ENCODE data around the gene RALB. TPM values are rescaled to one million over a fixed set of nuclear protein-coding genes. Genes with fewer than 3 reads are reported as not detected.

The RALB gene
- polyA plus RNA-seq (2013, experiment 1 of 2): 50.6 TPM
- 51.3 TPM for polyA plus RNA-seq (2013, experiment 2 of 2)

DNA sequence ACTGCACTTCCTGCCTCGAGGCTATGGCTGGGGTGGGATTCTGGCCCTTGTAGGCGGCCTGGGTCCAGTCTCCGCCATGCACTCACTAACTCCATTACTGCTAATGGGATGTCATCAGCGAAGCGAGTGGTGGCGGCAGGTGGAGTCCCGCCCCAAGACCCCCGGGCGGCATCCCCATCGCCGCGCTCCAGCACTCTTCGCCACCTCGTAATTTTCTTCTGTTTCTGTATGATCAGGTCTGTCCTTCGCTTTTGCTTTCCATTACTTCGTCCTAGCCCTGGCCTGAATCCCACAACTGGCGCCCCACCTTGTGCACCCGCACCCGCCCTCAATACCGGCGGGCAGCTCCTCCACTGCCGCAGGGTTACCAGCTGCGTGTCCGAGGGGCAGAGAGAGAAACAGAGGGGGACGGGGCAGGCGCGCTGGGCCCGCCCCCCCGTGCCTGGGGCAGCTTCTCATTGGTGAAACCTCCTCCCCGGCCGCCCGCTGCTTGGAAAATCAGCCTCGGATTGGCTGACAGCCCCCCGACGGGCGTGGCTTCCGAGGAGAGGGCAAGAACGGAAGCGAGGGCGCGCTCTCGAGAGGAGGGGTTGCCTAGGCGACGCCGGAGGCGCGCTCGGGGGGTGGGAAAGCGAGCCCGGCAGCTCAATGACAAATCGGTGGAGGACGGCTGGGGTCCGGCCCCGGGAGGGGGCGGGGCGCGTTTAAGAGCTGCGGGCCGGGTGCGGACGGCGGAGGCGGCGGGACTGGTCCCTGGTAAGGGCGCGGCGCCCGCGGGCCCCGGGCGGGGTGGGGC is at the start of gene RALB:
Gene RALB, plus strand, starts transcription at position 628 of the 796 bp plus-strand sequence. CDS start 25,813 bp downstream, outside the sequence.
- peak within 1 kb of the TSS; percentile 73 to 87 for H3K23ac ChIP-seq (ENCODE audit: low read length in 2 of 2)
- peak within 1 kb of the TSS in 1 of 2 experiments; percentile 72 for H3K14ac ChIP-seq (ENCODE audit: low read length in 2 of 2)
- H3K27ac ChIP-seq (ENCODE audit: low read length, poor library complexity, severe bottlenecking): peak within 1 kb of the TSS; percentile 38
- no peaks in the 10 kb centered on the region for H3K36me3 ChIP-seq (ENCODE audit: control insufficient read depth in 1 of 2, insufficient read depth in 2 of 2, low read depth in 1 of 2, low read length in 2 of 2)
- H3K18ac ChIP-seq (ENCODE audit: low read depth in 1 of 2, low read length in 2 of 2): peak within 1 kb of the TSS; percentile 84 to 95
- H3K4me1 ChIP-seq (ENCODE audit: control insufficient read depth, insufficient read depth, low read depth, low read length): peaks cover 12% of the 10 kb centered on the region
- peak within 1 kb of the TSS; percentile 98 for H2BK120ac ChIP-seq (ENCODE audit: low read depth, low read length)
- H2BK5ac ChIP-seq (ENCODE audit: low read depth, low read length, poor library complexity, severe bottlenecking): peak within 1 kb of the TSS; percentile 39
- no peaks in the 10 kb centered on the region for H3K9me3 ChIP-seq (ENCODE audit: control insufficient read depth, low read length)
- H4K91ac ChIP-seq (ENCODE audit: low read length): peak within 1 kb of the TSS; percentile 97
- H3K4me3 ChIP-seq (ENCODE audit: insufficient read depth in 1 of 2, low read depth in 1 of 2, low read length in 2 of 2): peak within 1 kb of the TSS; percentile 87 to 96
- no peak within 1 kb of the TSS for H2AK5ac ChIP-seq (ENCODE audit: low read length, severe bottlenecking)
- H2AFZ ChIP-seq (ENCODE audit: low read depth, low read length): peak within 1 kb of the TSS; percentile 87
- peak within 1 kb of the TSS; percentile 91 for H3K9ac ChIP-seq (ENCODE audit: low read length)
- H3K27me3 ChIP-seq (ENCODE audit: control insufficient read depth in 1 of 2, insufficient read depth in 1 of 2, low read length in 2 of 2): peaks cover 5 to 12% of the 10 kb centered on the region in 2 experiments
- H4K8ac ChIP-seq (ENCODE audit: low read length): peak within 1 kb of the TSS; percentile 81
- H3K4ac ChIP-seq (ENCODE audit: low read depth in 1 of 2, low read length in 2 of 2): peak within 1 kb of the TSS; percentile 92 to 95
- peak within 1 kb of the TSS; percentile 90 for H2BK15ac ChIP-seq (ENCODE audit: low read depth, poor library complexity, severe bottlenecking)
- peaks cover 8% of the 10 kb centered on the region for H3K79me1 ChIP-seq (replicated peaks; ENCODE audit: low read length, poor library complexity, severe bottlenecking)
- peak within 1 kb of the TSS; percentile 27 to 79 for H2BK12ac ChIP-seq (ENCODE audit: low read length in 2 of 2)
- 1% methylated on average over 63 of the region's 71 CpGs for WGBS
- peak within 1 kb of the TSS; percentile 87 for H3K4me2 ChIP-seq (ENCODE audit: low read length, poor library complexity, severe bottlenecking)
- peak; percentile 99 for DNase-seq

GRCh38 chr2:120203251-120204021 is 49.2 kb upstream of the RALB start:
- Histone ChIP-seq H2BK5ac (ENCODE audit: low read depth, low read length, poor library complexity, severe bottlenecking) (no peak overlapping the region), H3K36me3 (ENCODE audit: control insufficient read depth in 1 of 2, insufficient read depth in 2 of 2, low read depth in 1 of 2, low read length in 2 of 2) (no peaks in the 10 kb centered on the region), H3K18ac (ENCODE audit: low read depth in 1 of 2, low read length in 2 of 2) (no peak overlapping the region), H3K23ac (ENCODE audit: low read length in 2 of 2) (no peak overlapping the region), H3K4ac (ENCODE audit: low read depth in 1 of 2, low read length in 2 of 2) (no peak overlapping the region), H4K8ac (ENCODE audit: low read length) (no peak overlapping the region), H2BK12ac (ENCODE audit: low read length in 2 of 2) (no peak overlapping the region), H3K4me1 (ENCODE audit: control insufficient read depth, insufficient read depth, low read depth, low read length) (no peaks in the 10 kb centered on the region), H3K14ac (ENCODE audit: low read length in 2 of 2) (no peak overlapping the region), H2AFZ (ENCODE audit: low read depth, low read length) (no peak overlapping the region), H3K9ac (ENCODE audit: low read length) (no peak overlapping the region), H2BK15ac (ENCODE audit: low read depth, poor library complexity, severe bottlenecking) (no peak overlapping the region), H3K4me3 (ENCODE audit: insufficient read depth in 1 of 2, low read depth in 1 of 2, low read length in 2 of 2) (no peak overlapping the region), H2BK120ac (ENCODE audit: low read depth, low read length) (no peak overlapping the region), H2AK5ac (ENCODE audit: low read length, severe bottlenecking) (no peak overlapping the region), H3K79me1 (replicated peaks; ENCODE audit: low read length, poor library complexity, severe bottlenecking) (no peaks in the 10 kb centered on the region), H4K91ac (ENCODE audit: low read length) (no peak overlapping the region), H3K9me3 (ENCODE audit: control insufficient read depth, low read length) (peaks cover under 1% of the 10 kb centered on the region), H3K4me2 (ENCODE audit: low read length, poor library complexity, severe bottlenecking) (no peak overlapping the region), H3K27ac (ENCODE audit: low read length, poor library complexity, severe bottlenecking) (no peak overlapping the region), H3K27me3 (ENCODE audit: control insufficient read depth in 1 of 2, insufficient read depth in 1 of 2, low read length in 2 of 2) (peaks cover 0 to 10% of the 10 kb centered on the region in 2 experiments)
- DNase-seq: no peak
- 96% methylated on average over 9 of the region's 10 CpGs for WGBS

- H3K9me3 ChIP-seq (ENCODE audit: control insufficient read depth, low read length): no peaks in the 10 kb centered on the region
- H2BK12ac ChIP-seq (ENCODE audit: low read length in 2 of 2): no peak overlapping the region
- H3K36me3 ChIP-seq (ENCODE audit: control insufficient read depth in 1 of 2, insufficient read depth in 2 of 2, low read depth in 1 of 2, low read length in 2 of 2): no peaks in the 10 kb centered on the region
- 90% methylated on average over 5 of the region's 5 CpGs for WGBS
- H3K14ac ChIP-seq (ENCODE audit: low read length in 2 of 2): no peak overlapping the region
- H3K4ac ChIP-seq (ENCODE audit: low read depth in 1 of 2, low read length in 2 of 2): no peak overlapping the region
- H3K27ac ChIP-seq (ENCODE audit: low read length, poor library complexity, severe bottlenecking): no peak overlapping the region
- H3K4me1 ChIP-seq (ENCODE audit: control insufficient read depth, insufficient read depth, low read depth, low read length): no peaks in the 10 kb centered on the region
- H2BK5ac ChIP-seq (ENCODE audit: low read depth, low read length, poor library complexity, severe bottlenecking): no peak overlapping the region
- no peak overlapping the region for H3K4me2 ChIP-seq (ENCODE audit: low read length, poor library complexity, severe bottlenecking)
- no peak overlapping the region for H2BK120ac ChIP-seq (ENCODE audit: low read depth, low read length)
- peaks cover 0 to 10% of the 10 kb centered on the region in 2 experiments for H3K27me3 ChIP-seq (ENCODE audit: control insufficient read depth in 1 of 2, insufficient read depth in 1 of 2, low read length in 2 of 2)
- no peak overlapping the region for H4K8ac ChIP-seq (ENCODE audit: low read length)
- H3K4me3 ChIP-seq (ENCODE audit: insufficient read depth in 1 of 2, low read depth in 1 of 2, low read length in 2 of 2): no peak overlapping the region
- no peak overlapping the region for H4K91ac ChIP-seq (ENCODE audit: low read length)
- no peak overlapping the region for H2BK15ac ChIP-seq (ENCODE audit: low read depth, poor library complexity, severe bottlenecking)
- H2AK5ac ChIP-seq (ENCODE audit: low read length, severe bottlenecking): no peak overlapping the region
- H2AFZ ChIP-seq (ENCODE audit: low read depth, low read length): no peak overlapping the region
- no peaks in the 10 kb centered on the region for H3K79me1 ChIP-seq (replicated peaks; ENCODE audit: low read length, poor library complexity, severe bottlenecking)
- no peak overlapping the region for H3K23ac ChIP-seq (ENCODE audit: low read length in 2 of 2)
- H3K18ac ChIP-seq (ENCODE audit: low read depth in 1 of 2, low read length in 2 of 2): no peak overlapping the region
- no peak for DNase-seq
- H3K9ac ChIP-seq (ENCODE audit: low read length): no peak overlapping the region
Measured at GRCh38 chr2:120204022-120204405, 48.6 kb upstream of the RALB start.

- Histone ChIP-seq H3K14ac (ENCODE audit: low read length in 2 of 2) (no peak overlapping the region), H3K18ac (ENCODE audit: low read depth in 1 of 2, low read length in 2 of 2) (no peak overlapping the region), H3K27me3 (ENCODE audit: control insufficient read depth in 1 of 2, insufficient read depth in 1 of 2, low read length in 2 of 2) (peaks cover 0 to 10% of the 10 kb centered on the region in 2 experiments), H3K79me1 (replicated peaks; ENCODE audit: low read length, poor library complexity, severe bottlenecking) (no peaks in the 10 kb centered on the region), H4K91ac (ENCODE audit: low read length) (no peak overlapping the region), H3K9me3 (ENCODE audit: control insufficient read depth, low read length) (no peaks in the 10 kb centered on the region), H3K4ac (ENCODE audit: low read depth in 1 of 2, low read length in 2 of 2) (no peak overlapping the region), H2AK5ac (ENCODE audit: low read length, severe bottlenecking) (no peak overlapping the region), H3K27ac (ENCODE audit: low read length, poor library complexity, severe bottlenecking) (no peak overlapping the region), H3K4me3 (ENCODE audit: insufficient read depth in 1 of 2, low read depth in 1 of 2, low read length in 2 of 2) (no peak overlapping the region), H3K9ac (ENCODE audit: low read length) (no peak overlapping the region), H3K36me3 (ENCODE audit: control insufficient read depth in 1 of 2, insufficient read depth in 2 of 2, low read depth in 1 of 2, low read length in 2 of 2) (no peaks in the 10 kb centered on the region), H2BK15ac (ENCODE audit: low read depth, poor library complexity, severe bottlenecking) (no peak overlapping the region), H4K8ac (ENCODE audit: low read length) (no peak overlapping the region), H2BK120ac (ENCODE audit: low read depth, low read length) (no peak overlapping the region), H3K23ac (ENCODE audit: low read length in 2 of 2) (no peak overlapping the region), H3K4me1 (ENCODE audit: control insufficient read depth, insufficient read depth, low read depth, low read length) (no peaks in the 10 kb centered on the region), H2BK12ac (ENCODE audit: low read length in 2 of 2) (no peak overlapping the region), H3K4me2 (ENCODE audit: low read length, poor library complexity, severe bottlenecking) (no peak overlapping the region), H2BK5ac (ENCODE audit: low read depth, low read length, poor library complexity, severe bottlenecking) (no peak overlapping the region), H2AFZ (ENCODE audit: low read depth, low read length) (no peak overlapping the region)
- no peak for DNase-seq
- 84% methylated on average over 3 of the region's 3 CpGs for WGBS
Measured at GRCh38 chr2:120204417-120204816, 48.2 kb upstream of the RALB start.

All from mesenchymal stem cell (in vitro differentiated cells and primary cell).